A549 treated with AZD9567 at 1 μM for 4 hours (cell line): Measurements from ENCODE around the gene DNAJB12. TPM values are rescaled to one million over a fixed set of nuclear protein-coding genes. Genes with fewer than 3 reads are reported as not detected.

ENCODE experiments used
- total RNA-seq: library from RNA; stranded (reverse); fragments of 200-300 nt; extraction: Qiagen RNA extraction; gene quantifications from 5 replicates; pipeline ENCODE4 v1.2.3, GENCODE V29; 2022; ENCODE audit not compliant: insufficient read depth

Gene DNAJB12
- 31.3 to 34.4 TPM (median 32.1 TPM) in 5 replicates for total RNA-seq

DNA sequence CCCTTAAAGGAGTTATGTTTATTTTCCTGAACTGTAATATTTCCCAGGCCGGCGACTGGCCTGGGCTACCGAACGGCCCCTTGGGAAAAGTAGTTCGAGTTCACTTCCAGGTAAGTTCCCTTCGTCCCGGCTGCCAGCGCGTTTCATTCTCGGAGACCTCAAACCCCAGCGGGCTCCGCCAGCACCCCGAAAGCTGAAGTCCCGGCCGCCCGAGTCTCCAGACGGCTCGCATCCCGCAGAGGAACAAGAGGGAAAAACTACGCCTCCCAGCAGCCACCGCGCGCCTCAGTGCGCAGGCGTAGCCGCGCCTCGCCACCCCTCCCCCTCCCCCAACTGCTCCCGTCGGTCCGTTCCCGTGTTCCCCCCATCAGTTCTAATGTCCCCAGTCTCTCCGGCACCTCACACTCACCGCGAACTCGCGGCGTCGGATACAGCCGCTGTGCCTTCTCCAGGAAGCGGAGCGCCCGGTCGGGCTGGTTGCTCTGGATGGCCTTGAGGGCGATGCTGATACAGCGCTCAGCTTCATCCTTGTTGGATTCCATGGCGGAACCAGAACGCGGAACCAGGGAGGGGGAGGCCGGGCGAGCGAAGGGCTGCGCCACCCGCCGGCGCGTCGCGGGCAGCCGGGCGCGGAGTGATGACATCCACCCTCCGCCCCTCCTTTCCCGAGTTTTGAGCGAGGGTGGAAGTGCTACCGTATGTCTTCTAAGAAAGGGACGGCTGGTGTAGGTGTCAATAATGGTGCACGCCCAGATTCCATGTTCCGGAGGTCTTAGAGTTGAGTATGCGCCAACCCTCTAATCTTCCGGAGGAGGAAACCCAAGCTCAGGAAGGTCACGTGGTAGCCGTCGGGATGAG, at the start of gene DNAJB12:
Gene DNAJB12 (minus strand): TSS at position 564 of the 858 bp plus-strand sequence. CDS start 22 bp downstream, at position 542.

Other genes starting within 250 kb of the DNAJB12 start
- 86.0 to 92.7 TPM (median 91.3 TPM) in 5 replicates for gene ANAPC16, start 138.9 kb downstream of the DNAJB12 start, total RNA-seq
- gene ASCC1, start 138.6 kb downstream of the DNAJB12 start, total RNA-seq, result 31.5 to 44.7 TPM (median 33.6 TPM) in 5 replicates
- gene DDIT4, start 81.0 kb downstream of the DNAJB12 start, total RNA-seq, result 264 to 345 TPM (median 332 TPM) in 5 replicates